Measurements from ENCODE around the gene TSPAN15. TPM values are rescaled to one million over a fixed set of nuclear protein-coding genes. Genes with fewer than 3 reads are reported as not detected.

The TSPAN15 gene
- total RNA-seq, 1 experiment from 2014 or later = 8.3 TPM

DNA sequence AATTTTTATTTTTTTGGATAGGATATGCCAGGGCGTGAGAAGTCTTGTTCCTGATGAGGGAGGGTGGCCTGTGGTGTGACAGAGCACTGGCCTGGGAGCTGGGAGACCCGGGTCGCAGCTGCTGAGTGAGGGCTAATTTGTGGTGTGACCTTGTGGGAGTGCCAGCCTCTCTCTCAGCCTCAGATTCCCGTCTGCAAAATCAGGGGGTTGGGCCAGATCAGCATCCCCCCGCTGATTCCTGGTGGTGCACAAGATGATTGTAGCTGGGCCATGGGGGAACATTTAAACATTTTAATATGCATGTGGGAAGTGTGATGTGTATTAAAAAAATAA, 14.9 kb downstream of the TSPAN15 start:
- Mint-ChIP-seq H3K4me3 (no peak overlapping the region), H3K27ac (no peak overlapping the region), H3K27me3 (ENCODE audit: low read depth) (no peaks in the 10 kb centered on the region), H3K36me3 (no peaks in the 10 kb centered on the region), H3K9me3 (no peaks in the 10 kb centered on the region), H3K4me1 (peaks cover 14% of the 10 kb centered on the region)
- POLR2A ChIA-PET = no interaction called here
- CTCF ChIA-PET = interaction anchor here (0.6 to 6.1 kb wide), 5 partner anchors 15 to 197 kb away, joined by 3 to 55 read pairs (median 4); partner anchors contain the start of gene TSPAN15
- TF ChIP-seq, protein P1, sequence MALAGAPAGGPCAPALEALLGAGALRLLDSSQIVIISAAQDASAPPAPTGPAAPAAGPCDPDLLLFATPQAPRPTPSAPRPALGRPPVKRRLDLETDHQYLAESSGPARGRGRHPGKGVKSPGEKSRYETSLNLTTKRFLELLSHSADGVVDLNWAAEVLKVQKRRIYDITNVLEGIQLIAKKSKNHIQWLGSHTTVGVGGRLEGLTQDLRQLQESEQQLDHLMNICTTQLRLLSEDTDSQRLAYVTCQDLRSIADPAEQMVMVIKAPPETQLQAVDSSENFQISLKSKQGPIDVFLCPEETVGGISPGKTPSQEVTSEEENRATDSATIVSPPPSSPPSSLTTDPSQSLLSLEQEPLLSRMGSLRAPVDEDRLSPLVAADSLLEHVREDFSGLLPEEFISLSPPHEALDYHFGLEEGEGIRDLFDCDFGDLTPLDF (CRISPR knock-in tag; IDR thresholded peaks at IDR 0.05) = no peak
- TF ChIP-seq OVOL2 (CRISPR knock-in tag; IDR thresholded peaks at IDR 0.05; ENCODE audit: borderline replicate concordance) = no peak
- TF ChIP-seq, protein P2, sequence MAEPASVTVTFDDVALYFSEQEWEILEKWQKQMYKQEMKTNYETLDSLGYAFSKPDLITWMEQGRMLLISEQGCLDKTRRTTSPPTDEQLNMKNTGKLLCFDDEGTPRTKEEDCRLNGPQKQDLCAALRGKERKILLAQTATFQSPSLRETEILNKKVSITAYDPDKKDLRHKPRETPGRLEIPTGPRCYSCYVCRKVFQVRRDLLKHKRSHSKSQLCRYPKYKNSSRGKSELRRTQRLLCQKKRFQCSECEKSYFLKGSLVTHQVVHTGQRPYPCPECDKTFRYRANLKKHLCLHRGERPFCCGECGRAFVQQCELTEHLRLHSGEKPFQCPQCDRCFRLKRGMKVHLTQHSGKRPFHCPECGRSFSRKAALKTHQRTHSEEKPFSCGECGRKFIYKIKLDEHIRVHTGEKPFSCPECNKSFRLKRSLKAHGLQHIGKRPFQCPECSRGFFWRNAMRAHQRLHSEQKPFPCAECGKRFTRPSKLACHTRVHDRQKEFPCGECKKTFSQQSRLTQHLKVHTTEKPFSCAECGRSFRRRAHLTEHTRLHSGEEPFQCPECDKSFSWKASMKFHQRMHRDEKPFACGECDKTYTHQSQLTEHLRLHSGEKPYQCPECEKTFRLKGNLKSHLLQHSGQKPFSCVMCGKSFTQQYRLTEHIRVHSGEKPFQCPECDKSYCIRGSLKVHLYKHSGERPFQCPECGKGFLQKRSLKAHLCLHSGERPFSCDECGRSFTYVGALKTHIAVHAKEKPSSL (CRISPR knock-in tag; conservative IDR thresholded peaks at IDR 0.05) = no peak
- TF ChIP-seq, protein P3, sequence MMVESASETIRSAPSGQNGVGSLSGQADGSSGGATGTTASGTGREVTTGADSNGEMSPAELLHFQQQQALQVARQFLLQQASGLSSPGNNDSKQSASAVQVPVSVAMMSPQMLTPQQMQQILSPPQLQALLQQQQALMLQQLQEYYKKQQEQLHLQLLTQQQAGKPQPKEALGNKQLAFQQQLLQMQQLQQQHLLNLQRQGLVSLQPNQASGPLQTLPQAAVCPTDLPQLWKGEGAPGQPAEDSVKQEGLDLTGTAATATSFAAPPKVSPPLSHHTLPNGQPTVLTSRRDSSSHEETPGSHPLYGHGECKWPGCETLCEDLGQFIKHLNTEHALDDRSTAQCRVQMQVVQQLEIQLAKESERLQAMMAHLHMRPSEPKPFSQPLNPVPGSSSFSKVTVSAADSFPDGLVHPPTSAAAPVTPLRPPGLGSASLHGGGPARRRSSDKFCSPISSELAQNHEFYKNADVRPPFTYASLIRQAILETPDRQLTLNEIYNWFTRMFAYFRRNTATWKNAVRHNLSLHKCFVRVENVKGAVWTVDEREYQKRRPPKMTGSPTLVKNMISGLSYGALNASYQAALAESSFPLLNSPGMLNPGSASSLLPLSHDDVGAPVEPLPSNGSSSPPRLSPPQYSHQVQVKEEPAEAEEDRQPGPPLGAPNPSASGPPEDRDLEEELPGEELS (CRISPR knock-in tag; IDR thresholded peaks at IDR 0.05) = no peak
- TF ChIP-seq, protein P4, sequence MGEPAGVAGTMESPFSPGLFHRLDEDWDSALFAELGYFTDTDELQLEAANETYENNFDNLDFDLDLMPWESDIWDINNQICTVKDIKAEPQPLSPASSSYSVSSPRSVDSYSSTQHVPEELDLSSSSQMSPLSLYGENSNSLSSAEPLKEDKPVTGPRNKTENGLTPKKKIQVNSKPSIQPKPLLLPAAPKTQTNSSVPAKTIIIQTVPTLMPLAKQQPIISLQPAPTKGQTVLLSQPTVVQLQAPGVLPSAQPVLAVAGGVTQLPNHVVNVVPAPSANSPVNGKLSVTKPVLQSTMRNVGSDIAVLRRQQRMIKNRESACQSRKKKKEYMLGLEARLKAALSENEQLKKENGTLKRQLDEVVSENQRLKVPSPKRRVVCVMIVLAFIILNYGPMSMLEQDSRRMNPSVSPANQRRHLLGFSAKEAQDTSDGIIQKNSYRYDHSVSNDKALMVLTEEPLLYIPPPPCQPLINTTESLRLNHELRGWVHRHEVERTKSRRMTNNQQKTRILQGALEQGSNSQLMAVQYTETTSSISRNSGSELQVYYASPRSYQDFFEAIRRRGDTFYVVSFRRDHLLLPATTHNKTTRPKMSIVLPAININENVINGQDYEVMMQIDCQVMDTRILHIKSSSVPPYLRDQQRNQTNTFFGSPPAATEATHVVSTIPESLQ (CRISPR knock-in tag; IDR thresholded peaks at IDR 0.05) = no peak
- TF ChIP-seq ETV6 (CRISPR knock-in tag; IDR thresholded peaks at IDR 0.05) = no peak
- TF ChIP-seq ZNF138 (CRISPR knock-in tag; conservative IDR thresholded peaks at IDR 0.05) = no peak
- no peak for TF ChIP-seq ZNF317 (CRISPR knock-in tag; IDR thresholded peaks at IDR 0.05; ENCODE audit: borderline replicate concordance, low read depth)
- TF ChIP-seq, protein P5, sequence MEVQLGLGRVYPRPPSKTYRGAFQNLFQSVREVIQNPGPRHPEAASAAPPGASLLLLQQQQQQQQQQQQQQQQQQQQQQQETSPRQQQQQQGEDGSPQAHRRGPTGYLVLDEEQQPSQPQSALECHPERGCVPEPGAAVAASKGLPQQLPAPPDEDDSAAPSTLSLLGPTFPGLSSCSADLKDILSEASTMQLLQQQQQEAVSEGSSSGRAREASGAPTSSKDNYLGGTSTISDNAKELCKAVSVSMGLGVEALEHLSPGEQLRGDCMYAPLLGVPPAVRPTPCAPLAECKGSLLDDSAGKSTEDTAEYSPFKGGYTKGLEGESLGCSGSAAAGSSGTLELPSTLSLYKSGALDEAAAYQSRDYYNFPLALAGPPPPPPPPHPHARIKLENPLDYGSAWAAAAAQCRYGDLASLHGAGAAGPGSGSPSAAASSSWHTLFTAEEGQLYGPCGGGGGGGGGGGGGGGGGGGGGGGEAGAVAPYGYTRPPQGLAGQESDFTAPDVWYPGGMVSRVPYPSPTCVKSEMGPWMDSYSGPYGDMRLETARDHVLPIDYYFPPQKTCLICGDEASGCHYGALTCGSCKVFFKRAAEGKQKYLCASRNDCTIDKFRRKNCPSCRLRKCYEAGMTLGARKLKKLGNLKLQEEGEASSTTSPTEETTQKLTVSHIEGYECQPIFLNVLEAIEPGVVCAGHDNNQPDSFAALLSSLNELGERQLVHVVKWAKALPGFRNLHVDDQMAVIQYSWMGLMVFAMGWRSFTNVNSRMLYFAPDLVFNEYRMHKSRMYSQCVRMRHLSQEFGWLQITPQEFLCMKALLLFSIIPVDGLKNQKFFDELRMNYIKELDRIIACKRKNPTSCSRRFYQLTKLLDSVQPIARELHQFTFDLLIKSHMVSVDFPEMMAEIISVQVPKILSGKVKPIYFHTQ (CRISPR knock-in tag; IDR thresholded peaks at IDR 0.05) = no peak
- TF ChIP-seq, protein P6, sequence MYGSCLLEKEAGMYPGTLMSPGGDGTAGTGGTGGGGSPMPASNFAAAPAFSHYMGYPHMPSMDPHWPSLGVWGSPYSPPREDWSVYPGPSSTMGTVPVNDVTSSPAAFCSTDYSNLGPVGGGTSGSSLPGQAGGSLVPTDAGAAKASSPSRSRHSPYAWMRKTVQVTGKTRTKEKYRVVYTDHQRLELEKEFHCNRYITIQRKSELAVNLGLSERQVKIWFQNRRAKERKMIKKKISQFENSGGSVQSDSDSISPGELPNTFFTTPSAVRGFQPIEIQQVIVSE (CRISPR knock-in tag; IDR thresholded peaks at IDR 0.05; ENCODE audit: borderline replicate concordance) = no peak
- no peak for TF ChIP-seq ATF1 (CRISPR knock-in tag; IDR thresholded peaks at IDR 0.05)
- ATAC-seq (no peak), DNase-seq (ENCODE audit: low spot score) (no peak)

DNA sequence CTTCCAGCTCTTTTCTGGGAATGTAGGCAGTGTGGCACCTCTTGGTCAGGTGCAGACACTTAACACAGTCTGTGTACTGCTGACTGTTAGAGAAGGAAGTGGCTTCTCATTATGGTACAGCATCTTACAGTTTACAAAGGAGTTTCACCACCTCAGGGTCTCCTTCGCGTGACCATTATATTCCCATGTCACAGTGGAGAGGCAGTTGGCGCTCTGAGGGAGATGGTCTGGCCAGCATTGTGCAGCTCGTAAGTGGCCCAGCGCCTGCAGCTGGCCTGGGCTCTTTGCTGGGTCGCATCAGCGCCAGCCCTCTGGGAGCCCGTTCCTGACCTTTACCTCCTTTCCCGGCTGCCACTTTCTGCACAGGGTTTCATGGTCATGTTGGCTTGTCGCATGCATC, 15.4 kb downstream of the TSPAN15 start:
- Mint-ChIP-seq H3K27ac (no peak overlapping the region), H3K9me3 (no peaks in the 10 kb centered on the region), H3K27me3 (ENCODE audit: low read depth) (no peaks in the 10 kb centered on the region), H3K36me3 (no peaks in the 10 kb centered on the region), H3K4me1 (peaks cover 14% of the 10 kb centered on the region), H3K4me3 (no peak overlapping the region)
- TF ChIP-seq NR2C2 (CRISPR knock-in tag; IDR thresholded peaks at IDR 0.05) = no peak
- TF ChIP-seq, protein P7, sequence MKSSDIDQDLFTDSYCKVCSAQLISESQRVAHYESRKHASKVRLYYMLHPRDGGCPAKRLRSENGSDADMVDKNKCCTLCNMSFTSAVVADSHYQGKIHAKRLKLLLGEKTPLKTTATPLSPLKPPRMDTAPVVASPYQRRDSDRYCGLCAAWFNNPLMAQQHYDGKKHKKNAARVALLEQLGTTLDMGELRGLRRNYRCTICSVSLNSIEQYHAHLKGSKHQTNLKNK (CRISPR knock-in tag; IDR thresholded peaks at IDR 0.05) = no peak
- TF ChIP-seq MYBL2 (CRISPR knock-in tag; IDR thresholded peaks at IDR 0.05) = no peak
- no peak for TF ChIP-seq JAZF1 (CRISPR knock-in tag; IDR thresholded peaks at IDR 0.05)
- TF ChIP-seq, protein P8, sequence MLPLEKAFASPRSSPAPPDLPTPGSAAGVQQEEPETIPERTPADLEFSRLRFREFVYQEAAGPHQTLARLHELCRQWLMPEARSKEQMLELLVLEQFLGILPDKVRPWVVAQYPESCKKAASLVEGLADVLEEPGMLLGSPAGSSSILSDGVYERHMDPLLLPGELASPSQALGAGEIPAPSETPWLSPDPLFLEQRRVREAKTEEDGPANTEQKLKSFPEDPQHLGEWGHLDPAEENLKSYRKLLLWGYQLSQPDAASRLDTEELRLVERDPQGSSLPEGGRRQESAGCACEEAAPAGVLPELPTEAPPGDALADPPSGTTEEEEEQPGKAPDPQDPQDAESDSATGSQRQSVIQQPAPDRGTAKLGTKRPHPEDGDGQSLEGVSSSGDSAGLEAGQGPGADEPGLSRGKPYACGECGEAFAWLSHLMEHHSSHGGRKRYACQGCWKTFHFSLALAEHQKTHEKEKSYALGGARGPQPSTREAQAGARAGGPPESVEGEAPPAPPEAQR (CRISPR knock-in tag; IDR thresholded peaks at IDR 0.05) = no peak
- TF ChIP-seq, protein P9, sequence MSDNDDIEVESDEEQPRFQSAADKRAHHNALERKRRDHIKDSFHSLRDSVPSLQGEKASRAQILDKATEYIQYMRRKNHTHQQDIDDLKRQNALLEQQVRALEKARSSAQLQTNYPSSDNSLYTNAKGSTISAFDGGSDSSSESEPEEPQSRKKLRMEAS (CRISPR knock-in tag; IDR thresholded peaks at IDR 0.05) = no peak
- TF ChIP-seq IRF2 (CRISPR knock-in tag; IDR thresholded peaks at IDR 0.05; ENCODE audit: borderline replicate concordance, low read depth) = no peak
- CTCF ChIA-PET = interaction anchor here (0.8 to 6.1 kb wide), 4 partner anchors 16 to 170 kb away, joined by 3 to 55 read pairs (median 6); partner anchors contain the start of gene TSPAN15
- POLR2A ChIA-PET = no interaction called here
- no peak for ATAC-seq
- no peak for DNase-seq (ENCODE audit: low spot score)

Data from WTC11 (cell line).